ENCODE data around the gene PKP3.

Gene PKP3

GRCh38 chr11:442611-443081 lies 48.6 kb downstream of the PKP3 start:
- DNase-seq (ENCODE audit: low read depth): no peak
- H3K4me3 ChIP-seq (ENCODE audit: low read depth, low read length): no peak overlapping the region
- TF ChIP-seq MAX (IDR thresholded peaks at IDR 0.05; ENCODE audit: low read depth, low read length) (no peak), POLR2A (IDR thresholded peaks at IDR 0.05; ENCODE audit: extremely low read depth, insufficient read length) (no peak), CTCF (IDR thresholded peaks at IDR 0.05; ENCODE audit: low read depth, low read length) (no peak), MYC (IDR thresholded peaks at IDR 0.05; ENCODE audit: low read depth, low read length) (no peak)

- H3K4me3 ChIP-seq (ENCODE audit: low read depth, low read length): no peak overlapping the region
- no peak for DNase-seq (ENCODE audit: low read depth)
- no peak for TF ChIP-seq MAX (IDR thresholded peaks at IDR 0.05; ENCODE audit: low read depth, low read length)
- TF ChIP-seq MYC (IDR thresholded peaks at IDR 0.05; ENCODE audit: low read depth, low read length): no peak
- TF ChIP-seq CTCF (IDR thresholded peaks at IDR 0.05; ENCODE audit: low read depth, low read length): no peak
- TF ChIP-seq POLR2A (IDR thresholded peaks at IDR 0.05; ENCODE audit: extremely low read depth, insufficient read length): no peak
These were observed 49.7 kb downstream of the PKP3 start for GRCh38 chr11:443542-444199.

- no peak overlapping the region for H3K4me3 ChIP-seq (ENCODE audit: low read depth, low read length)
- DNase-seq (ENCODE audit: low read depth): no peak
- TF ChIP-seq MYC (IDR thresholded peaks at IDR 0.05; ENCODE audit: low read depth, low read length) (no peak), MAX (IDR thresholded peaks at IDR 0.05; ENCODE audit: low read depth, low read length) (no peak)
These were observed 50.6 kb downstream of the PKP3 start for GRCh38 chr11:444396-445144.

- TF ChIP-seq POLR2A (IDR thresholded peaks at IDR 0.05; ENCODE audit: extremely low read depth, insufficient read length) (no peak), CTCF (IDR thresholded peaks at IDR 0.05; ENCODE audit: low read depth, low read length) (no peak), MAX (IDR thresholded peaks at IDR 0.05; ENCODE audit: low read depth, low read length) (no peak), MYC (IDR thresholded peaks at IDR 0.05; ENCODE audit: low read depth, low read length) (no peak)
- DNase-seq (ENCODE audit: low read depth): no peak
- no peak overlapping the region for H3K4me3 ChIP-seq (ENCODE audit: low read depth, low read length)
These were observed 52.0 kb downstream of the PKP3 start for GRCh38 chr11:445765-446588.

- no peak overlapping the region for H3K4me3 ChIP-seq (ENCODE audit: low read depth, low read length)
- no peak for TF ChIP-seq MAX (IDR thresholded peaks at IDR 0.05; ENCODE audit: low read depth, low read length)
- DNase-seq (ENCODE audit: low read depth): no peak
These were observed 52.9 kb downstream of the PKP3 start for GRCh38 chr11:446891-447290.

GRCh38 chr11:447923-448731 lies 54.1 kb downstream of the PKP3 start:
- DNase-seq (ENCODE audit: low read depth): peak; percentile 96
- peak; percentile 74 for TF ChIP-seq CTCF (IDR thresholded peaks at IDR 0.05; ENCODE audit: low read depth, low read length)
- peak; percentile 70 for TF ChIP-seq POLR2A (IDR thresholded peaks at IDR 0.05; ENCODE audit: extremely low read depth, insufficient read length)
- peak; percentile 99 for TF ChIP-seq MAX (IDR thresholded peaks at IDR 0.05; ENCODE audit: low read depth, low read length)
- peak; percentile 97 for TF ChIP-seq MYC (IDR thresholded peaks at IDR 0.05; ENCODE audit: low read depth, low read length)

More at GRCh38 chr11:447923-448731, 54.1 kb downstream of the PKP3 start:
- peak overlapping the region; percentile 40 for H3K4me3 ChIP-seq (ENCODE audit: low read depth, low read length)

All from NB4 (cell line).